Measurements from ENCODE around the gene TMEM179. TPM values are rescaled to one million over a fixed set of nuclear protein-coding genes. Genes with fewer than 3 reads are reported as not detected.

TMEM179 gene
- total and polyA plus RNA-seq, 2 experiments from 2014 or later: 3.6 to 8.6 TPM

GRCh38 chr14:104558231-104559027, 46.1 kb downstream of the TMEM179 start:
- H3K27me3 ChIP-seq: no peaks in the 10 kb centered on the region
- DNase-seq (ENCODE audit: low read depth in 1 of 2, low spot score in 1 of 2): no peak
- H3K9me3 ChIP-seq (ENCODE audit: low read depth): no peaks in the 10 kb centered on the region
- H3K4me1 ChIP-seq (ENCODE audit: low read depth): no peaks in the 10 kb centered on the region
- no peaks in the 10 kb centered on the region for H3K36me3 ChIP-seq
- H3K4me3 ChIP-seq: no peak overlapping the region
- no peak overlapping the region for H3K27ac ChIP-seq
- TF ChIP-seq CTCF (IDR thresholded peaks at IDR 0.05; ENCODE audit: low read depth, low read length): no peak

DNA sequence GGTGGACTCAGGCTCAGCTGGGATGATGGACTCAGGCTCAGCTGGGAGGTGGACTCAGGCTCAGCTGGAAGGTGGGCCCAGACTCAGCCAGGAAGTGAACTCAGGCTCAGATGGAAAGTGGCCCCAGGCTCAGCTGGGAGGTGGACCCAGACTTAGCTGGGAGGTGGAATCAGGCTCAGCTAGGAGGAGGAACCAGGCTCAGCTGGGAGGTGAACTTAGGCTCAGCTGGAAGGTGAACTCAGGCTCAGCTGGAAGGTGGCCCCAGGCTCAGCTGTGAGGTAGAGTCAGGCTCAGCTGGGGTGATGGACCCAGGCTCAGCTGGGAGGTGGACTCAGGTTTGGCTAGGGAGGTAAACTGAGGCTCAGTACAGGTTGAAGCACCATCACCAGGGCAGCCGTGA, 46.8 kb downstream of the TMEM179 start:
- Histone ChIP-seq H3K4me3 (no peak overlapping the region), H3K9me3 (ENCODE audit: low read depth) (no peaks in the 10 kb centered on the region), H3K4me1 (ENCODE audit: low read depth) (no peaks in the 10 kb centered on the region), H3K27ac (no peak overlapping the region), H3K36me3 (no peaks in the 10 kb centered on the region), H3K27me3 (no peaks in the 10 kb centered on the region)
- DNase-seq (ENCODE audit: low read depth in 1 of 2, low spot score in 1 of 2): no peak
- TF ChIP-seq CTCF (IDR thresholded peaks at IDR 0.05; ENCODE audit: low read depth, low read length): no peak

GRCh38 chr14:104557086-104557485, 47.5 kb downstream of the TMEM179 start:
- no peak overlapping the region for H3K4me3 ChIP-seq
- no peak for DNase-seq (ENCODE audit: low read depth in 1 of 2, low spot score in 1 of 2)
- no peaks in the 10 kb centered on the region for H3K9me3 ChIP-seq (ENCODE audit: low read depth)
- no peaks in the 10 kb centered on the region for H3K36me3 ChIP-seq
- H3K27me3 ChIP-seq: no peaks in the 10 kb centered on the region
- no peak for TF ChIP-seq CTCF (IDR thresholded peaks at IDR 0.05; ENCODE audit: low read depth, low read length)
- no peak overlapping the region for H3K27ac ChIP-seq
- H3K4me1 ChIP-seq (ENCODE audit: low read depth): no peaks in the 10 kb centered on the region

DNA sequence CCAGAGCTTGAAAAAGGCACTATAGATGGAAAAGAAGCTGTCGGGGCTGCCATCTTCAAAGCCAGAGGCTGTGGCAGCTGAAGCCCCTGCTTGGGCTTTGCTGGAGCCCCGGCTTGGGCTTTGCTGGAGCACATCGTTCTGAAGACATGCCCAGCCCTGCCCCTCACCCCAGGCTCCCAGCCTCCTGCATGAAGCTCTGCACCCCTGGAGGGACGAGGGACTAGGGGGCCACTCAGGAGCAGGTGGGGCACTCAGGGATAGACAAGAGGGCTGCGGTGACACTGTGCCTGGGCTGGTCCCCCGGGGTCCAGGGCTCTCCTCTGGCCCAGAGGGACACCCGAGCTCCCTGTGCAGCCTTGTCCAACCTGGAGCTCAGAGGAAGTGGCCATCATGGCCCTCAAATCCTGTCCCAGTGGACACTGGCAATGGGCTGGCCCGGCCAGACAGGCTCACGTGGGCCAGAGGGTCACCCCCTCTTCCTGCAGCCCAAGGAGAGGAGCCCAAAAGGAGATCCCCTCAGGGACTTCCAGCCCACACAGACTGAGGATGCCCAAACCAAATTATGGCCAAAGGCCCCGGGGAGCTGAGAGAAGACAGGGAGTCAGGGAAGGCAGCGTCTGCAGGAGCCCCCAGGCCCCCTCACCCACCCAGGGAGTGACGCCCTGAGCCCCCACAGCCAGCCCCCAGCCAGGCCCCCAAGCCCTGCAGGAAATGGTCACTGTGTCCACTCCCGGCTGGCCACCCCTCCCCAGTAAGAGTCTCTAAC, 48.1 kb downstream of the TMEM179 start:
- H3K27me3 ChIP-seq: no peaks in the 10 kb centered on the region
- H3K9me3 ChIP-seq (ENCODE audit: low read depth): no peaks in the 10 kb centered on the region
- H3K4me3 ChIP-seq: no peak overlapping the region
- TF ChIP-seq CTCF (IDR thresholded peaks at IDR 0.05; ENCODE audit: low read depth, low read length): no peak
- H3K4me1 ChIP-seq (ENCODE audit: low read depth): no peaks in the 10 kb centered on the region
- DNase-seq (ENCODE audit: low read depth in 1 of 2, low spot score in 1 of 2): no peak
- no peaks in the 10 kb centered on the region for H3K36me3 ChIP-seq
- no peak overlapping the region for H3K27ac ChIP-seq

DNA sequence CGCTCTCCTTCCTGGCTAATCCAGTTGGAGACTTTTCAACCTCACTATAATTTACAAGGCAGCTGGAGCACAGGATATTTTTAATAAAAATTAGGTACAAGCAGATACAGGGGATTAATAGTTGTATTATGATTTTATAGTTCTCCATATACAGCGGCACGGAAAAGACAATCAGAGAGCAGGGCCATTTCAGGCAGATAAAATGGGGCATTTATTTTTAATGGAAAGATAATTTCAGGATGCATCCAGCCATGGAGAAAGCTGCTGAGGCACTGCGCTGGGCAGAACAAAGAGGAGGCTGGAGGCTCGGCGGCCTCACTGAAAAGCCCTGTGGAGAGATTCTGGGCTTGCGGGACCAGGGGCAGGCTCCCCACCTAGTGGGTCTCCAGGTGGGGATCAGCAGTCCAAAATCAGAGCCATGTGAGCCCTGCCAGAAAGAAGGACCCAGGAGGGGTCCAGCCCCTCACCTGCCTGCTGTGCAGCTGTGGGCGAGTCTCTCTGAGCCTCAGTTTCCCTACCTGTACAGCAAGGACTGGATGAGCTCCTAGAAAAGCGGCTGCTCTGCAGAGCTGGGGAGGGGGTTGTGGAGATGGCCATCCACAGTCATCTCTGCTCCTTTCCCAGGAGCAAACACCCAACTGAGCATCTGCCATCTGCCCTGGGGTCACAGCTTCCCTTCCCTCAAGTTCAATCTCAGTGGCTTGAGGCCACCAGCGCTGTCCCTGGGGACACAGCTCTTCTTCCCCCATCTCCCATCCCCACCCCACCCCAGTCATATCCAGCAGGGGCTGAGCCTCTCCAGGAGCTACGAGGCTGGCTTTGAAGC, 48.9 kb downstream of the TMEM179 start:
- Histone ChIP-seq H3K4me3 (no peak overlapping the region), H3K9me3 (ENCODE audit: low read depth) (no peaks in the 10 kb centered on the region), H3K36me3 (no peaks in the 10 kb centered on the region), H3K27ac (no peak overlapping the region), H3K4me1 (ENCODE audit: low read depth) (no peaks in the 10 kb centered on the region), H3K27me3 (no peaks in the 10 kb centered on the region)
- no peak for DNase-seq (ENCODE audit: low read depth in 1 of 2, low spot score in 1 of 2)
- TF ChIP-seq CTCF (IDR thresholded peaks at IDR 0.05; ENCODE audit: low read depth, low read length): no peak
